Measurements from ENCODE around the gene CENPS. TPM values are rescaled to one million over a fixed set of nuclear protein-coding genes. Genes with fewer than 3 reads are reported as not detected.

CENPS gene
- total and polyA plus RNA-seq, 2 donors (not counting 1 experiment from before 2014, with no cell fraction given) = 3.1 to 10.9 TPM

GRCh38 chr1:10471411-10472219 lies 41.4 kb downstream of the CENPS start:
- peak overlapping the region; percentile 88 for H3K27ac Mint-ChIP-seq
- 27% methylated on average over 21 of the region's 23 CpGs for WGBS (ENCODE audit: insufficient coverage)
- Histone ChIP-seq H3K4me1 (ENCODE audit: control insufficient read depth in 2 of 2, insufficient read depth in 2 of 2, low read length in 2 of 2) (peaks cover 34 to 44% of the 10 kb centered on the region in 2 donors), H3K27me3 (replicated peaks in 1 of 4; ENCODE audit: control extremely low read depth in 1 of 4, control insufficient read depth in 3 of 4, insufficient read depth in 4 of 4, low read length in 3 of 4) (no peaks in the 10 kb centered on the region), H4K20me1 (ENCODE audit: control insufficient read depth, insufficient read depth, low read length, poor library complexity, severe bottlenecking) (no peaks in the 10 kb centered on the region), H3K9ac (ENCODE audit: low read length) (peak overlapping the region; percentile 74), H3K4me2 (replicated peaks; ENCODE audit: low read depth, low read length, poor library complexity, severe bottlenecking) (peak overlapping the region; percentile 88), H2AFZ (ENCODE audit: insufficient read depth, low read depth, low read length, poor library complexity, severe bottlenecking) (peak overlapping the region; percentile 94), H3K4me3 (ENCODE audit: control extremely low read depth in 1 of 5, extremely low read depth in 1 of 5, insufficient read depth in 1 of 5, low read depth in 2 of 5, low read length in 4 of 5) (peak overlapping the region; percentile 58 to 84 (median 80)), H3K27ac (ENCODE audit: low read length in 2 of 2) (peak overlapping the region; percentile 19 to 74), H3K79me2 (ENCODE audit: control insufficient read depth, insufficient read depth, low read length) (peaks cover 31% of the 10 kb centered on the region), H3K36me3 (replicated peaks in 1 of 2; ENCODE audit: control extremely low read depth in 1 of 2, control insufficient read depth in 1 of 2, extremely low read depth in 1 of 2, insufficient read depth in 2 of 2, low read length in 1 of 2) (peaks cover 3 to 15% of the 10 kb centered on the region in 2 experiments), H3K9me3 (ENCODE audit: control extremely low read depth in 1 of 3, control insufficient read depth in 2 of 3, insufficient read depth in 1 of 3, low read length in 2 of 3) (peaks cover 0 to 7% (median 0%) of the 10 kb centered on the region in 3 donors)
- H3K9me3 Mint-ChIP-seq (ENCODE audit: insufficient read depth) = no peaks in the 10 kb centered on the region
- DNase-seq (no peak), ATAC-seq (ENCODE audit: low read depth) (no peak)
- ChIA-PET CTCF (interaction anchor here (1.3 to 3.4 kb wide), 3 partner anchors 21 to 41 kb away, joined by 3 to 14 read pairs (median 3); partner anchors contain the start of gene CENPS), POLR2A (no interaction called here)
- intact Hi-C loops (cut with micrococcal nuclease) = loop anchor here (1.0 to 10.0 kb wide), 4 partner anchors 41 to 1333 kb away; partner anchors contain the start of genes CENPS, CLCN6, LZIC and MTHFR
- peaks cover 44% of the 10 kb centered on the region for H3K4me1 Mint-ChIP-seq
- TF ChIP-seq CTCF (IDR thresholded peaks at IDR 0.05) = no peak
- no peak for TF ChIP-seq EZH2 (IDR thresholded peaks at IDR 0.05; ENCODE audit: borderline replicate concordance, insufficient read depth, low read depth, low read length, poor library complexity, severe bottlenecking)
- no peaks in the 10 kb centered on the region for H3K27me3 Mint-ChIP-seq
- peak overlapping the region; percentile 87 for H3K4me3 Mint-ChIP-seq

Measured in B cell (primary cell).